ENCODE measurements around the gene PCDHA13. TPM values are rescaled to one million over a fixed set of nuclear protein-coding genes. Genes with fewer than 3 reads are reported as not detected.
"Not testable (repeated sequence)": the region's sequence is repeated elsewhere in the genome, so short reads cannot be mapped to it uniquely, and the experiment has no call there.

The PCDHA13 gene
- total RNA-seq, 1 donor from 2014 or later = 6.7 TPM

DNA sequence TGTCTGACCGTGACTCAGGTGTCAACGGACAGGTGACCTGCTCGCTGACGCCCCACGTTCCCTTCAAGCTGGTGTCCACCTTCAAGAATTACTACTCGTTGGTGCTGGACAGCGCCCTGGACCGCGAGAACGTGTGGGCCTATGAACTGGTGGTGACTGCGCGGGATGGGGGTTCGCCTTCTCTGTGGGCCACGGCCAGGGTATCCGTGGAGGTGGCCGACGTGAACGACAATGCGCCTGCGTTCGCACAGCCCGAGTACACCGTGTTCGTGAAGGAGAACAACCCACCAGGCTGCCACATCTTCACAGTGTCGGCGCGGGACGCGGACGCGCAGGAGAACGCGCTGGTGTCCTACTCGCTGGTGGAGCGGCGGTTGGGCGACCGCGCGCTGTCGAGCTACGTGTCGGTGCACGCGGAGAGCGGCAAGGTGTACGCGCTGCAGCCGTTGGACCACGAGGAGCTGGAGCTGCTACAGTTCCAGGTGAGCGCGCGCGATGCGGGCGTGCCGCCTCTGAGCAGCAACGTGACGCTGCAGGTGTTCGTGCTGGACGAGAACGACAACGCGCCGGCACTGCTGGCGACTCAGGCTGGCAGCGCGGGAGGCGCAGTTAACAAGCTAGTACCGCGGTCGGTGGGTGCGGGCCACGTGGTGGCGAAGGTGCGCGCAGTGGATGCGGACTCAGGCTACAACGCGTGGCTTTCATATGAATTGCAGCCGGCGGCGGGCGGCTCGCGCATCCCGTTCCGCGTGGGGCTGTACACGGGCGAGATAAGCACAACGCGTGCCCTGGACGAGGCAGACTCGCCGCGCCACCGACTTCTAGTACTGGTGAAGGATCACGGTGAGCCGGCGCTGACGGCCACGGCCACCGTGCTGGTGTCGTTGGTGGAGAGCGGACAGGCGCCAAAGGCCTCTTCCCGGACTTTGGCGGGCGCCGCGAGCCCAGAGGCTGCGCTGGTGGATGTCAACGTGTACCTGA is 11.4 kb upstream of the PCDHA13 start:
- DNase-seq (ENCODE audit: low spot score) = no peak

DNA sequence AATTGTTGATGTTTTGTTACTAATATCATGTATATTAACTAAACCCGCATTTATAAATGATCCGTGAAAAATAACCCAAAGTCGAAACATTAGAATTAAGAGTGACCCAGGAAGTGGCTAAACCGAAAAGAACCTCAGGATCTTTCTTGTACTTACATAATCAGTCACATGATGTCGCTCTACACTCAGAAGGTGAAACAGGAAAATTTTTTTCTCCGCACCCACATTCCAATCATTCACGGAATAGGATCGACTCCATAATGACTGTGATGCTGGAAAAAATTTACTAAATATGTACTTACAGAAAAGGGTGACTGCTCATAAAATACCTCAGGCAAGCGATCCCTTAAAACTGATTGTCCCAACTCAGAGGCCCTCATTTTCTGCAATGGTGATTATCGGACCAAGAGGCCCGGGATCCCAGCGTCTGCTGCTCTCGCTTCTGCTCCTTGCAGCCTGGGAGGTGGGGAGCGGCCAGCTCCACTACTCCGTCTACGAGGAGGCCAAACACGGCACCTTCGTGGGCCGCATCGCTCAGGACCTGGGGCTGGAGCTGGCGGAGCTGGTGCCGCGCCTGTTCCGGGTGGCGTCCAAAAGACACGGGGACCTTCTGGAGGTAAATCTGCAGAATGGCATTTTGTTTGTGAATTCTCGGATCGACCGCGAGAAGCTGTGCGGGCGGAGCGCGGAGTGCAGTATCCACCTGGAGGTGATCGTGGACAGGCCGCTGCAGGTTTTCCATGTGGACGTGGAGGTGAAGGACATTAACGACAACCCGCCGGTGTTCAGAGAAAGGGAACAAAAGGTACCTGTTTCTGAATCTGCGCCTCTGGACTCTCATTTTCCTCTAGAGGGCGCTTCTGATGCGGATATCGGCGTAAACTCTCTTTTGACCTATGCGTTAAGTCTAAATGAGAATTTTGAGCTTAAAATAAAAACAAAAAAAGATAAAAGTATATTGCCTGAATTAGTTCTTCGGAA is 6.5 kb upstream of the PCDHA13 start, which contains the start of gene PCDHA12:
TSS of gene PCDHA12 (plus strand) at position 224 of the 981 bp plus-strand sequence. CDS start at position 389, 165 bp downstream.
- no peak for DNase-seq (ENCODE audit: low spot score)

DNA sequence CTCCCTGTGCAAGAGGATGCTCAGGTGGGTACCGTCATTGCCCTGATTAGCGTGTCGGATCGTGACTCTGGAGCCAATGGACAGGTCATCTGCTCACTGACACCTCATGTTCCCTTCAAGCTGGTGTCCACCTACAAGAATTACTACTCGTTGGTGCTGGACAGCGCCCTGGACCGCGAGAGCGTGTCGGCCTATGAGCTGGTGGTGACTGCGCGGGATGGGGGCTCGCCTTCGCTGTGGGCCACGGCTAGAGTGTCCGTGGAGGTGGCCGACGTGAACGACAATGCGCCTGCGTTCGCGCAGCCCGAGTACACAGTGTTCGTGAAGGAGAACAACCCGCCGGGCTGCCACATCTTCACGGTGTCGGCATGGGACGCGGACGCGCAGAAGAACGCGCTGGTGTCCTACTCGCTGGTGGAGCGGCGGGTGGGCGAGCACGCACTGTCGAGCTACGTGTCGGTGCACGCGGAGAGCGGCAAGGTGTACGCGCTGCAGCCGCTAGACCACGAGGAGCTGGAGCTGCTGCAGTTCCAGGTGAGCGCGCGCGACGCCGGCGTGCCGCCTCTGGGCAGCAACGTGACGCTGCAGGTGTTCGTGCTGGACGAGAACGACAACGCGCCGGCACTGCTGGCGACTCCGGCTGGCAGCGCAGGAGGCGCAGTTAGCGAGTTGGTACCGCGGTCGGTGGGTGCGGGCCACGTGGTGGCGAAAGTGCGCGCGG is 5.2 kb upstream of the PCDHA13 start:
- DNase-seq (ENCODE audit: low spot score) = not testable (repeated sequence)

DNA sequence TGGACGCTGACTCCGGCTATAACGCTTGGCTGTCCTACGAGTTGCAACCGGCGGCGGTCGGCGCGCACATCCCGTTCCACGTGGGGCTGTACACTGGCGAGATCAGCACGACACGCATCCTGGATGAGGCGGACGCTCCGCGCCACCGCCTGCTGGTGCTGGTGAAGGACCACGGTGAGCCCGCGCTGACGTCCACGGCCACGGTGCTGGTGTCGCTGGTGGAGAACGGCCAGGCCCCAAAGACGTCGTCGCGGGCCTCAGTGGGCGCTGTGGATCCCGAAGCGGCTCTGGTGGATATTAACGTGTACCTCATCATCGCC is 4.7 kb upstream of the PCDHA13 start:
- DNase-seq (ENCODE audit: low spot score) = no peak

DNA sequence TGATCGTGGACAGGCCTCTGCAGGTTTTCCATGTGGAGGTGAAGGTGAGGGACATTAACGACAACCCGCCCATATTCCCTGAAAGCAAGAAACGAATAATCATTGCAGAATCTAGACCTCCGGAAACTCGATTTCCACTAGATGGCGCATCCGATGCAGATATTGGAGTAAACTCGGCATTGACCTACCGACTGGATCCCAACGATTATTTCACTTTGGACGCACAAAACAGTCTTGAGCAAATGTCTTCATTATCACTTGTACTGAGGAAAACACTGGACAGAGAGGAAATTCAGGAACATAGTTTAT is 621 bp downstream of the PCDHA13 start:
- DNase-seq (ENCODE audit: low spot score) = peak; percentile 42

DNA sequence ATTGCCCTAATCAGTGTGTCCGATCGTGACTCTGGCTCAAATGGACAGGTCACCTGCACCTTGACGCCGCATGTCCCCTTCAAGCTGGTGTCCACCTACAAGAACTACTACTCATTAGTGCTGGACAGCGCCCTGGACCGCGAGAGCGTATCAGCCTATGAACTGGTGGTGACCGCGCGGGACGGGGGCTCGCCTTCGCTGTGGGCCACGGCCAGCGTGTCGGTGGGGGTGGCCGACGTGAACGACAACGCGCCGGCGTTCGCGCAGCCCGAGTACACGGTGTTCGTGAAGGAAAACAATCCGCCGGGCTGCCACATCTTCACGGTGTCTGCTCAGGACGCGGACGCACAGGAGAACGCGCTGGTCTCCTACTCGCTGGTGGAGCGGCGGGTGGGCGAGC is 1.4 kb downstream of the PCDHA13 start:
- DNase-seq (ENCODE audit: low spot score) = no peak

DNA sequence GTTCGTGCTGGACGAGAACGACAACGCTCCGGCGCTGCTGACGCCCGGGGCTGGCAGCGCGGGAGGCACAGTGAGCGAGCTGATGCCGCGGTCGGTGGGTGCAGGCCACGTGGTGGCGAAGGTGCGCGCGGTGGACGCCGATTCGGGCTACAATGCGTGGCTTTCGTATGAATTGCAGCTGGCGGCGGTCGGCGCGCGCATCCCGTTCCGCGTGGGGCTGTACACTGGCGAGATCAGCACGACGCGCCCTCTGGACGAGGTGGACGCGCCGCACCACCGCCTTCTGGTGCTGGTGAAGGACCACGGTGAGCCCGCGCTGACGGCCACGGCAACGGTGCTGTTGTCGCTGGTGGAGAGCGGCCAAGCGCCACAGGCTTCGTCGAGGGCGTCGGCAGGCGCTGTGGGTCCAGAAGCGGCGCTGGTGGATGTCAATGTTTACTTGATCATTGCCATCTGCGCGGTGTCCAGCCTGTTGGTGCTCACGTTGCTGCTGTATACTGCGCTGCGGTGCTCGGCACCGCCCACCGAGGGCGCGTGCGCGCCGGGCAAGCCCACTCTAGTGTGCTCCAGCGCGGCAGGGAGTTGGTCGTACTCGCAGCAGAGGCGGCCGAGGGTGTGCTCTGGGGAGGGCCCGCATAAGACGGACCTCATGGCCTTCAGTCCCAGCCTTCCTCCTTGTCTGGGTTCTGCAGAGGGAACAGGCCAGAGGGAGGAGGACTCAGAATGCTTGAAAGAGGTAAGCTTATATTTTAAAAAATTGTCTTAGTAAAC is 2.2 kb downstream of the PCDHA13 start:
- no peak for DNase-seq (ENCODE audit: low spot score)

DNA sequence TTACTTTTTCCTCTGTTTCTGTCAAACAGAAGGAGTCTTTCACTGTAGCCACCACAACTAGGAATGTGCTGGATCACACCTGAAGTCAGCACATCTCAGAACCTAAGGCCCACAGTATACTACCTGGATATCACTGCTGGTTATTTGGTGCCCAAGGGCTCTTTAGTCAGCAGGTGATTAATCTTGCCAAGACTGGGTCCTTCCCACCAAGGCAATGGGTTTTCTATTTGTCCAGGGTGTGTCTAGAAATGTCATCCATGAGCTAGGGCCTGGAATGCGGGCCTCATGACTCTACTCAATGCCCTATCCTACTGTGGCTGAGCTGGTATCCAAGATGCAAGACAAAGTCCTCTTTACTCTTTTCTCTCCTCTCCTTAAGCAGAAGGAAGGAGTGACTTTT is 34.4 kb downstream of the PCDHA13 start:
- DNase-seq (ENCODE audit: low spot score) = no peak

DNA sequence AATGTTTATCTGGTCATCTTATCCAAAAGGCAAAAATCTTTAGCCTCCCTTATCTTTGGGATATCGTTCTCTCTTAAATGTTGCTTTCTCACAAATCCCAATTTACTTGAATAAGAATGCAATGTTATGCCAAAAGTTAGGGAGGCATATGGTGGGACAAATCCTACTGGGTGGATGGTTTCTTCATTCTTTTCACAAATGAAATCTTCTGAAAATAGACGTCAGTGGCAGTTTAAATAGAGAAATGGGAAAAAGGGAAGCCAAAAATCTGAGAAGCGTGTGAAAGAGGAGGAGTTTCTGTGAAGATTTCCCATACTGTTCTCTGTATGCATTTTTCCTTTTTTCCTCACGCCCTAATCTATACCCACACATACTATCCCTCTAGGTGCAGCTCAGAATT is 41.7 kb downstream of the PCDHA13 start:
- DNase-seq (ENCODE audit: low spot score) = no peak

DNA sequence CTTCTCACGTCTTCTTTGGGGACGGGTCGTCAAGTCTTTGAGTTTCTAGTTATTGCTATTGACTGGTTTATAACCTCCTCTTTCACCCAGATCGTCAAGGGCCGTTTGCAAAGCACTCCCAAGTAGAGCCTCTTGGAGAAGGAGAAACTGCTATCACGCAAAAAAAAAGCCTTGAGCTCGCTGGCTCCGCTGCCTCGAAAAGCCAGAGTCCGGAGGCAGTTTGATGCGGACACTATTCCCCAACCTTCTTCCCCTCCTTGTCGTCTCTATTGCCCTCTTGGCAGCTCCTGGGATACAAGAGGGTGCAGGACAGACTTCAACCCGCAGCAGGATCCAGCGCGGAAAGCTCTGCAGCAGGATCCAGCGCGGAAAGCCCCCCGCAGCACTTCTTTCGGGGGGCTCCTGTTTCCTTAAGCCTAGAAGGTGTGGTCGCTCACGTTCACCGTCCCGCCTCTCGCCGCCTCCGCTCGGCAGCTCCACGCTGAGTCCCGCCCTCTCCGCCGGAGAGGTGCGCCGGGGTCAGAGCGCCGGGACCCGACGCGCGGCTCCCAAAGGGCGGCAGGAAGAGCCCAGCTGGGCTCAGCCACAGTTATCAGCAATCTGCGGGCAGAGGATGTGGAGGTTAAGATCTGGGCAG is 44.0 kb downstream of the PCDHA13 start, which contains the start of gene PCDHAC1:
TSS of gene PCDHAC1 (plus strand) at position 494 of the 637 bp plus-strand sequence. CDS start 594 bp downstream, outside the sequence.
- DNase-seq (ENCODE audit: low spot score) = peak; percentile 20

DNA sequence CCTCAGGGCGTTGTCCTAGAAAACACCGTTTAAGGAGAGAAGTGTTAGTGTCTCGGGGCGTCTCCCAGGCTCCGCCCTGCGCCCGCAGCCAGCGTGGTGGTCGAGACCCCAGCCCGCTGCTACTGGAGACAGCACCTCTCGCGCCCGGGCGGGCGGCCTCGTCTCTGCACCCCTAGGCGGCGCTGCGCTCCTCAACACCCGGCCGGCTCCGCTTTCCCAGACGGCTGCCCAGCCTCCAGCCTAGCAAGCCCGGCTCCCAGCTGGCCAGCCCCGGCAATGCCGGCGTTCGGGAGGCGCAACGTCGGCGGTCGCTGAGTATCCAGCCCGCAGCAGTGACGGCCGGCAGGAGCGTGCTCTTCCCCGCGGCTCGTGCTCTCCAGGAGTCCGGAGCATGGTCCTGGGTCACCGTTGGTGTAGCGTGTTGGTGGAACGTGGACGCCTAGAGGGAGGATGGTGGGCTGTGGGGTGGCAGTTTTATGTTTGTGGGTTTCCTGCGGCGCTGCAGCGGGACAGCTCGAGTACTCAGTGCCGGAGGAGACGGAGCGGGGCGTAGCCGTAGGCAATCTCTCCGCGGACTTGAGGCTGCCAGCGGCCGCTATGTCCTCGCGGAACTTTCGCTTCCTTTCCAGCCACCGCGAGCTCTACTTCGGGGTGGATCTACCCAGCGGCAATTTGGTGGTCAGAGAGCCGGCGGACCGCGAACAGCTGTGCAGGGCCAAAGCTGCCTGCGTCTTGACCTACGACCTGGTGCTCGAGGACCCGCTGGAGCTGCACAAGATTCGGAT is 44.7 kb downstream of the PCDHA13 start:
- peak; percentile 87 for DNase-seq (ENCODE audit: low spot score)

DNA sequence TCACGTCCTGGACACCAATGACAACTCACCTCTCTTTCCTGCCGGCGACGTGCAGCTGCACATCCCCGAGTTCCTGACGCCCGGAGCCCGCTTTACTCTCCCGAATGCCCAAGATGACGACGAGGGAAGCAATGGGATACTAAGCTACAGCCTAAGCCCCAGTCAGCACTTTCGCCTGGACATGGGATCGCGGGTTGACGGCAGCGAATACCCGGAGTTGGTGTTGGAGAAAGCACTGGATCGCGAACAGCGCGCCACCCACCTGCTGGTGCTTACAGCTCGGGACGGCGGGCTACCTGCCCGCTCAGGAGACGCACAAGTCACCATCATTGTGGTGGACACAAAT is 45.3 kb downstream of the PCDHA13 start:
- DNase-seq (ENCODE audit: low spot score) = no peak

Other genes starting within 250 kb of the PCDHA13 start
- gene CD14, start 248.9 kb upstream of the PCDHA13 start, total RNA-seq = 104 TPM
- 20.6 TPM for gene TMCO6, start 242.7 kb upstream of the PCDHA13 start, total RNA-seq
- gene NDUFA2, start 234.5 kb upstream of the PCDHA13 start, total RNA-seq = 73.0 TPM
- 72.1 TPM for gene IK, start 234.3 kb upstream of the PCDHA13 start, total RNA-seq
- 22.1 TPM for gene WDR55, start 217.2 kb upstream of the PCDHA13 start, total RNA-seq
- gene DND1, start 208.5 kb upstream of the PCDHA13 start, total RNA-seq = 2.5 TPM
- 45.5 TPM for gene HARS1, start 190.8 kb upstream of the PCDHA13 start, total RNA-seq
- 30.5 TPM for gene HARS2, start 190.7 kb upstream of the PCDHA13 start, total RNA-seq
- 50.9 TPM for gene ZMAT2, start 181.7 kb upstream of the PCDHA13 start, total RNA-seq
- gene PCDHA1, start 96.0 kb upstream of the PCDHA13 start, total RNA-seq = 0.06 TPM
- gene PCDHA2, start 87.3 kb upstream of the PCDHA13 start, total RNA-seq = 0.20 TPM
- gene PCDHA3, start 81.1 kb upstream of the PCDHA13 start, total RNA-seq = 1.9 TPM
- 8.0 TPM for gene PCDHA4, start 75.1 kb upstream of the PCDHA13 start, total RNA-seq
- 1.2 TPM for gene PCDHA5, start 60.5 kb upstream of the PCDHA13 start, total RNA-seq
- gene PCDHA6, start 54.2 kb upstream of the PCDHA13 start, total RNA-seq = 2.0 TPM
- gene PCDHA7, start 47.9 kb upstream of the PCDHA13 start, total RNA-seq = 0.89 TPM
- 0.49 TPM for gene PCDHA8, start 40.9 kb upstream of the PCDHA13 start, total RNA-seq
- 0.29 TPM for gene PCDHA9, start 33.7 kb upstream of the PCDHA13 start, total RNA-seq
- 2.9 TPM for gene PCDHA10, start 26.2 kb upstream of the PCDHA13 start, total RNA-seq
- gene PCDHA11, start 13.2 kb upstream of the PCDHA13 start, total RNA-seq = 2.9 TPM
- 10.0 TPM for gene PCDHA12, start 6.8 kb upstream of the PCDHA13 start, total RNA-seq
- 12.2 TPM for gene PCDHAC1, start 44.2 kb downstream of the PCDHA13 start, total RNA-seq
- 33.4 TPM for gene PCDHAC2, start 84.4 kb downstream of the PCDHA13 start, total RNA-seq
- 0.09 TPM for gene PCDHB1, start 169.2 kb downstream of the PCDHA13 start, total RNA-seq
- 3.6 TPM for gene PCDHB2, start 212.5 kb downstream of the PCDHA13 start, total RNA-seq
- gene PCDHB3, start 218.3 kb downstream of the PCDHA13 start, total RNA-seq = 1.4 TPM
- 5.2 TPM for gene PCDHB4, start 239.7 kb downstream of the PCDHA13 start, total RNA-seq